CD4-positive, alpha-beta T cell treated with Interleukin-1 beta for 1 hour (primary cell): ENCODE results near the gene PROM1.

ENCODE experiments used
- DNase-seq, 2 donors: peaks; one replicate each; pipeline ENCODE4 v3.0.0-alpha.2; 2020 to 2022

PROM1 gene

DNA sequence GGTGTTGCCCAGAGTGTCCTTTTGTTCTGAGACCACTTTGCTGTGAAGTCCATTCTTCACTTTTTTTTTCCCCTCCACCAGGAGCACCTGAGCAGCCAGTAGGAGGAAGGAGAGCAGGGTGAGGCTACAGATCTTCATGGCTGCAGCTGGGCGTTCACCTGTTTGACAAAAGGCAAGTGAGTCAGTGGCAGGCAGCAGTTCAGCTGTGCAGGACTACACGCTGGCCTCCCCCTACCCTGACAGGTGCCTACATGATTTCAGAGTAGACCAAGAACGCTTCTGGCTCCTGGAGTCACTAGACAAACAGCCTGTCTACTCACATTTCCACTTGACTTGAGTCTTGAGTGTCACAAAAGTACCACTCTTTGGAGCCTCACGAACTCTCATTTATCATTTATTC is 147.3 kb downstream of the PROM1 start:
- no peak for DNase-seq

DNA sequence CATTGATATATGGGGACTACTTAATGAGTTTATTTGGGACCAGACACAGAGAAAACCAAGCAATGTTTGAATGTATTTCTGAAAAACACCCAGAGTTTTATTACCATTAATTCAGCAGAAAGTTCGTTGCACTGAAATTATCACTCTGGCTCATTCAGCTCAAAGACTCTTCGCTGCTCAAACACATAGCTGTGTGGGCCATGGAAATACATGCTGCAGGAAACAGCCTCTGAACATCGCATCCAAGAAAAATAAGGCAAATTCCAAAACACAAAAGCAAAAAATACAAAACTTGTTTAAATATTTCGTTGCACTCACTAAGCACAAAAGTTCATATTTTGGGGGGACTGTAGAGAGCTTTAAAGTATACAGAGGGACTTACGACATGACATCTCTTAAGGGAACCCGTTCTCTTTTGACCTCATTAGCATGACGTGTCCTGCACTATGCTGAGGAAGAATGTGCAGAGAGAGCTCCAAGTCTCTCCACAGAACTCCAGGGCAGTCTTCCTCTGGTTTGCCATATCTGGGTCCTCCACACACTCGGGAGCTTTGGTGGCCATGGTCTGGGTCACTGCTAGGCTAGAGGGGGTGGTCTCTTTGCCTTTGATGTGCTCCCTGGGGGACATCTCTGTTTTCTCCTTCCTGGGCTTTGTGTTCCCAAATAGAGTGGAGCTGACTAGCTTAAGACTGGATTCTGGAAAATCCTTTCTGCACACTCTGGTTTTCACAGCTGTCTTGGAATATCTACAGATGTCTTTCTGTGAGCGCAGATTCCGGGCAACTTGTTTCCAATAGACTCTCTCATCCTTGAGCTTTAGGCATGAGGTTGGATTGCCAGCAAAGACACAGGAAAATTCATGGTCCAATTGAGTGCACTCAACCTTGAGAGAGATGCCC is 148.1 kb downstream of the PROM1 start:
- DNase-seq, result no peak

DNA sequence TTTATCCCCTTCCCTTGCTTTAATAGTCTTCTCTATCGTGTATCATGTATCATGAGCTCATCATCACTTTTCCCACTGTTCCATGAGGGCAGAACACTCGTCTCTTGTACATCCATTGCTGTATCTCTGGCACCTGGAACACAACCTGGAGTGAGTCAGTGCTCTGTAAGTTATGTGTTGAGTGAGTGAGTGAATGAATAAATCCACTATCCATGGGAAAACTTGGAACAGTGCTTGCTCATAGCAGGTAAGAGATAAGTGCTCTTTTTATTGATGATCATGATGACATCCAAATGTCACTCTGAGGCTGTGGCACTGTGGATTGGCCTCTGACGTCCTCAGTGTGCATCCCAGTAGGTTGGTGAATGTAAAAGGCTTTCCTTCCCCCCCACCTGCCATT is 149.6 kb downstream of the PROM1 start:
- no peak for DNase-seq

DNA sequence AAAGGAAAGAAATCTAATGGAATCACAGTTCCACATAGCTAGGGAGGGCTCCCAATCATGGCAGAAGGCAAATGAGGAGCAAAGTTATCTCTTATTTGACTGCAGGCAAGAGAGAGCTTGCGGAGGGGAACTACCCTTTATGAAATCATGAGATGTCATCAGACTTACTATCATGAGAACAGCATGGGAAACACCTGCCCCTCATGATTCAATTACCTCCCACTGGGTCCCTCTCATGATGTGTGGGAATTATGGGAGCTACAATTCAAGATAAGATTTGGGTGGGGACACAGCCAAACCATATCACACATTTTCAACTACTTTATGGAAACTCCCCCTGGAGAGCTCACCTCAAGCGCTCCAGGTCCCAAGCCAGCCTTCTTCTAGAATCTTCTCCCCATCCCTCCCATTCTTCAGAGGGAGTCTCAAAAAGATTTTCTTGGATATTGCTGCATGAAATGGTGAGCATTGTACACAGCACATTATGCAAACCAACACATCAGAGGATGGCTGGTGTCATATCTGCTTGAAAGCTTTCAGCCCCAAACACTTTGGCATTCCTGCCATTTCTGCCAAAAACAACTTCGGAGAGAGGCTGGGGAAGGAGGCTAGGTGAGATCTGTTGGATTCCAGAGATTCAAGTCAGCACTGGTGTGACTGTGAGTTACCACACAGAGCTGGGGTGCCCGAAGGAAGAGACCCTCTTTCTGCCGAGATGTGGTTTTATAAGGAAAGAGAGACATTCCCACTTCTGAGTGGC is 152.2 kb downstream of the PROM1 start:
- no peak for DNase-seq

DNA sequence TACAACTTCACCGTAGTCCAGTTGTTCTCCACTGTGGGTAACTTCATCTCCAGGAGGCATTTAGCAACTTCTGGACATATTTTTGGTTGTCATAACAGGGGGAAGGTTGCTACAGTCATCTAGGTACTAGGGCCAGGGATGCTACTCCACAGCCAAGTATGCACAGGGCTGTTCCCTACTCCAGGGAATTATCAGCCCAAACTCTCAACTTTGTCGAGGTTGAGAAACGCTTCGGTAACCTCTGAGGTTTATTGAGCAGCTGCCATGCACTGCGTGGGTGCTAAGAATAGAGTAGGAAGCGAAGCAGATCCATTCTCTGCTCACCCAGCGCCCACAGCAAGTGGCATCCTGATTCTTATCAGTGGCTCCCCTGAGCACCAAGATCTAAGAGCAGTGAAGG is 153.5 kb downstream of the PROM1 start:
- no peak for DNase-seq

DNA sequence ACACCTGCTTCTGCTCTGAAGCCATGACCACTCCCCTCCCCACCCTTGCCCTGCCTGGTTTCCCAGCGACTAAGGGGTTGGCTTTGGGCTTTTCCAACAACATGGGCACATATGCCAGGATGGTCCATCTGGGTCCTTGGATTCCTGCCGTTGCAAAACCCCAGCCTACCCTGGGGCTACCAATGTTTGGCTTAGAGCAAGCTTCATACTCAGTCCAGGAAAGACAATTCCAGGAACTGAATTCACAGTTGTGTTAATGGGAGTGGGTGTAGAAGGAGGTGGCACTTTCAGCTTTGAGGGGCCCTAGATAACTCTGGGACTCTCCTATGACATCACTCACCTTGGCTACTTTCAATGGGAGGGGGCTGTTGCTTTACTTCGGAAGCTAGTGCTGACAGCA is 154.3 kb downstream of the PROM1 start:
- no peak for DNase-seq

DNA sequence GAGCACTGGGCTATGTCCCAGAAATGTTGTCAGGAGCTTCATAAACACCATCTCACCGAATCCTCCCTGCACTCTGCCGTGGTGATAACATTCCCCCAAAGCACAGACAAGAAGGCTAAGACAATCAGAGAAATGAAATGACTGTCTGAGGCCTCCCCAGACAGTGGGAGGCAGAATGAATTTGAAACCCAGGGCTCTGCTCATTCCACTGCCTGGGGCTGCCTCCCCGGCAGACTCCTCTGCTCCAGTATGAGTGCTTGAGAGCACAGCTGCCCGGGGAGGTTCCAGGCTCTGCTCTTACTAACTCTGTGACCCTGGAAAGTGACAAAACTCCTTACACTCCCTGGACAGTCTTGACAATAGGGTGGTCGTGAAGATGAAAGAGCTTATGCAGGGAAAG is 154.9 kb downstream of the PROM1 start:
- no peak for DNase-seq

DNA sequence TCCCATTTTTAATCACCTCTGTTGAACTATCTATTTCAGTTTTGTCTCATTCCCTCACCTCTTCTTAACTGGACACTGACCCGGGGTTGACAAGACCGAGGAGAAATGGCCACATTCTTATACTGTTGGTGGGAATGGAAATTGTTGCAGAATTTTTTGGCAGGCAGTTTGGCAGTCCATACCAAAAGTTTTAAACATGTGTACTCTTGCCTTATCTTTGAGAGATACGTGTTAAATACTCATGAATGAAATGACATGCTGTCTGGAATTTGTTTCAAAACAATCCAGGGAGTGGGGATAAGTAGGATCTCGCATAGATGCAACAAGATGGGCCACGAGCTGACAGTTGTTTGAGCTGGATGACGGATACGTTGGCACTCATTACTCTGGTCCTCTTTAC is 157.3 kb downstream of the PROM1 start:
- no peak for DNase-seq

DNA sequence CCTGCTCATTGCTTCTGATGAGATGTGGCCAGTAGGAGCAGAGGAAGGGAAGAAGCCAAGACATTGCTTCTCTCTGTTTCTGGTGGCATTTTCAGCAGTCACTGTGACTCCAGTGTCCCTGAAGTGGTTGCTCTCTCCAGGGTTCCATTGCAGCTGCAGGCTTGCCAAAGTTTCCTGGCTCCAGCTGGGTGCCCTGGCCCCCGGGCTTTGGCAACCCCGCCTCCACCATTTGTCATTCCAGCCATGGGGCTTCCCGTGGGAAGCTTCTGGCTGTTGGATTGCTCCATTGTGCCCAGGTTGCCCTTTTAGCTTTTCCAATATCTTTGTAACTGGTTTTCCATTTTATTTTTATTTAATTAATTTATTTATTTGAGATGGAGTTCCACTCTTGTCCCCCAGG is 158.0 kb downstream of the PROM1 start:
- DNase-seq, result no peak

DNA sequence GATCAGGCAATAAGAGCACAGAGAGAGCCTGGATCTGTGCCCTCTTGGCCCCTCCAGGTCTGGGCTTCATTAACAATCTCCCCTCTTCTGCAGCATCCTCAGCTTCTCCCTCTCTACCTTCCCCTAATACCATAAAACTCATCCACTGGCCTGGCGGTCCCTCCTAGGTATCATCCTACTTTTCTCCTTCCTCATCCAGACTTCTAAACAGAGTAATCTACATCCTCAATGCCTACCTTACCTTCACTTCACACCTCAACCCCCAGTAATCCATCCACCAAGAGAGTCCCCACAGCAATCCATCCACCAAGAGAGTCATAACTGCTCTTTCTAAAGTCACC is 162.3 kb downstream of the PROM1 start:
- no peak for DNase-seq

DNA sequence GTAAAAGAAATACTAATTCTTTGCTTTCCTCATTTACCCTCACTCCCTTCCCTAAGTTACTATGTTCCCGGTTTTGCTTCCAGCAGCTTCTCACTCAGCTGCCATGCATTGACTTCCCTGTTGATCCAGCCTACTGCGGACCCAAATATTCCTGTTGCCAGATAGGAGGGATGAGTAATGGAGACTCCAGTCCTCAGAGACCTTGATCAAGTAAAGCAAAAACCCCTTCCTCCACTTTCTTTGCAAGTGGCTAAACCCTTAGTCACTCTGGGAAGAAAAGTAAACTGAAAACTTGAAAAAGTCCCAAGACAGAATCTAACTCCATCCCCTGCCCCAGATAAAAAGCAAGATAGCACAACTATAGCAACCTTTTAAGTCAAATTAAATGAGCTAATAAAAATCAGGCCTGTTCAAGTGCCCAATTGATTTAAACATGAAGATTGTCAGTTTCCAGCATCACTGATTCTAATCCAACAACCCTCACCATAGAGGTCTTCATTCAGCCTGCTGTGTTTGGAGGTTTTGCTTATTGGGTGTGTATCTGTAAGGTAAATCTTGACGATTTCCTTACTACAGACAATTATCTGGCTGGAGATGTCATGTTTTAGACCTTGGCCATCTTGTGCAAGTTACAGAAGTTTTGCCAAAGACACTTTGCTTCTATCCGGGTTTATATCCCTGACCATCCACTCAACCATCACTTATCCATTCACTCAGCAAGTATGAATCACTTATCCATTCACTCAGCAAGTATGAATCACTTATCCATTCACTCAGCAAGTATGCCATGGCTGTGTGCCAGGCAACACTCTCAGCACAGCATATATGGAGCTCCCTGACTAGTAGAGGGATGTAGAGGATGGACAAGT is 162.9 kb downstream of the PROM1 start:
- DNase-seq, result no peak

DNA sequence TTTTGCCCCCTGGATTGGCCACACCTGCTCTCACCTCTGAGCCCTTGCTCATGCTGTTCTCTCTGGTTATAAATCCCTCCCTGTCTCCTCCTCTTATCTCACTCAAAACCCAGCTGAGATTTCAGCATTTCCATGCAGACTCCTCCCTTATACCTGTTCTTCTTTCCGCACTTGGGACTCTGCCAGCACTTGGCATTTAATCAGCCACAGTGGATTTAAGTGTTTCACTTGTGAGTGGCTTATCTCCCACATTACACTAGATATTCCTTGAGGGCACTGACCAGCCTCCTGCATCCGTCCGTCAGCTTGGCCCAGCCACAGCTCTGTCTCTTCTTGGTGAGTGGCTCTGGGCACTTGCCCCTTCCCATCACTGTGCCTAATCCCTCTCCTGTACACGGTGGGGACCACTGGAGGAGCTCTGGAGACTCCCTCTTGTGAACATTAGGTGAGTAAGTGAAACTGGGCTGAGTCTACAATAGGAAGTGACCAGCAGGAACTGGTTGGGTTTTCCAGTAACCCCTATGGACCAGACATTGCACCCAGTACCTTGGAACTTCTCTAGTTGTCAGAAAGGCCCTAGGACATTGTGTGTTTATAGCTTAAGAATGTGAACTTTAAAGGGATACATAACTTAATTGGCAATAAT is 165.2 kb downstream of the PROM1 start:
- no peak for DNase-seq
